Astrocyte (in vitro differentiated cells and primary cell): ENCODE measurements around the gene MEGF10. TPM values are rescaled to one million over a fixed set of nuclear protein-coding genes. Genes with fewer than 3 reads are reported as not detected.

ENCODE experiments used
- DNase-seq: peaks from one replicate; pipeline ENCODE4 v3.0.0-alpha.2; 2010; ENCODE audit warnings: low read depth
- FAIRE-seq: peaks from 2 replicates; lab custom pipeline; 2011; peaks lifted over from hg19 to GRCh38; lab: Jason Lieb, UNC
- H2AFZ ChIP-seq: 2 replicates; pipeline ENCODE4 v1.6.0; 2012; ENCODE audit warnings: low read depth, low read length, inconsistent platforms
- H3K27ac ChIP-seq: 2 replicates; pipeline ENCODE4 v1.5.1; 2011; ENCODE audit warnings: low read depth, low read length, inconsistent platforms
- H3K27me3 ChIP-seq: 2 replicates; pipeline ENCODE4 v1.6.0; 2011; ENCODE audit warnings: low read length, inconsistent platforms; ENCODE audit not compliant: insufficient read depth
- H3K36me3 ChIP-seq: 2 replicates; pipeline ENCODE4 v1.5.1; 2011; ENCODE audit warnings: low read length, inconsistent platforms; ENCODE audit not compliant: insufficient read depth
- H3K4me1 ChIP-seq: 2 replicates; pipeline ENCODE4 v1.5.1; 2011; ENCODE audit warnings: low read length, inconsistent platforms; ENCODE audit not compliant: insufficient read depth
- H3K4me2 ChIP-seq: 2 replicates; pipeline ENCODE4 v1.6.0; 2012; ENCODE audit warnings: low read length, inconsistent platforms
- H3K4me3 ChIP-seq: 2 replicates; pipeline ENCODE4 v1.5.1; 2011; ENCODE audit warnings: low read depth, mild to moderate bottlenecking, low read length, inconsistent platforms; ENCODE audit not compliant: insufficient read depth
- H3K79me2 ChIP-seq: 2 replicates; pipeline ENCODE4 v1.6.0; 2012; ENCODE audit warnings: mild to moderate bottlenecking, low read length, inconsistent platforms; ENCODE audit not compliant: insufficient read depth
- H3K9ac ChIP-seq: 2 replicates; pipeline ENCODE4 v1.6.0; 2012; ENCODE audit warnings: mild to moderate bottlenecking, low read length, inconsistent platforms
- H3K9me3 ChIP-seq: 2 replicates; pipeline ENCODE4 v1.5.1; 2012; ENCODE audit warnings: low read depth, mild to moderate bottlenecking, low read length, inconsistent platforms; ENCODE audit not compliant: insufficient read depth
- H4K20me1 ChIP-seq: 2 replicates; pipeline ENCODE4 v1.6.0; 2012; ENCODE audit warnings: low read length, inconsistent platforms; ENCODE audit not compliant: insufficient read depth
- H3K27ac Mint-ChIP-seq: one replicate; pipeline ENCODE4 v1.8.0; 2021; ENCODE audit warnings: mild to moderate bottlenecking, mixed read lengths; ENCODE audit not compliant: unreplicated experiment
- H3K27me3 Mint-ChIP-seq: one replicate; pipeline ENCODE4 v1.8.0; 2021; ENCODE audit warnings: low read depth, mixed read lengths; ENCODE audit not compliant: unreplicated experiment
- H3K36me3 Mint-ChIP-seq: one replicate; pipeline ENCODE4 v1.8.0; 2021; ENCODE audit warnings: low read depth, mixed read lengths; ENCODE audit not compliant: unreplicated experiment
- H3K4me1 Mint-ChIP-seq: one replicate; pipeline ENCODE4 v1.8.0; 2021; ENCODE audit warnings: low read depth, mixed read lengths; ENCODE audit not compliant: unreplicated experiment
- H3K4me3 Mint-ChIP-seq: one replicate; pipeline ENCODE4 v1.8.0; 2021; ENCODE audit warnings: mild to moderate bottlenecking, moderate library complexity, mixed read lengths; ENCODE audit not compliant: unreplicated experiment
- H3K9me3 Mint-ChIP-seq: one replicate; pipeline ENCODE4 v1.8.0; 2021; ENCODE audit warnings: mild to moderate bottlenecking, mixed read lengths; ENCODE audit not compliant: unreplicated experiment
- EZH2 ChIP-seq: IDR thresholded peaks from 2 replicates; pipeline ENCODE4 v1.6.1; 2012; ENCODE audit warnings: mild to moderate bottlenecking, low read length, inconsistent platforms; ENCODE audit not compliant: insufficient read depth
- total RNA-seq: library from RNA; stranded (reverse); gene quantifications from 2 replicates; pipeline ENCODE4 v1.2.1, GENCODE V29; 2021
- TF ChIP-seq, protein P1 (sequence below): IDR thresholded peaks from 2 replicates; pipeline ENCODE4 v1.5.1; 2011; ENCODE audit warnings: low read depth, mild to moderate bottlenecking, inconsistent platforms, low read length, moderate library complexity; ENCODE audit not compliant: insufficient read depth

The MEGF10 gene
- total RNA-seq, 1 donor from 2014 or later, result 15.8 TPM

- H3K4me1 Mint-ChIP-seq, result peaks cover 35% of the 10 kb centered on the region
- no peak overlapping the region for H3K4me3 Mint-ChIP-seq
- Histone ChIP-seq H2AFZ (no peak overlapping the region), H3K4me2 (no peak overlapping the region), H3K4me1 (peaks cover 9% of the 10 kb centered on the region), H3K27ac (no peak overlapping the region), H4K20me1 (no peaks in the 10 kb centered on the region), H3K9ac (no peak overlapping the region), H3K9me3 (peaks cover 2% of the 10 kb centered on the region), H3K36me3 (no peaks in the 10 kb centered on the region), H3K4me3 (no peak overlapping the region), H3K79me2 (no peaks in the 10 kb centered on the region), H3K27me3 (no peaks in the 10 kb centered on the region)
- peaks cover 2% of the 10 kb centered on the region for H3K36me3 Mint-ChIP-seq
- H3K27me3 Mint-ChIP-seq, result no peaks in the 10 kb centered on the region
- H3K27ac Mint-ChIP-seq, result no peak overlapping the region
- DNase-seq, result no peak
- H3K9me3 Mint-ChIP-seq, result peaks cover 8% of the 10 kb centered on the region
- TF ChIP-seq EZH2, result no peak
- no peak for FAIRE-seq
Observed at GRCh38 chr5:127308945-127309344, 18.3 kb downstream of the MEGF10 start.

DNA sequence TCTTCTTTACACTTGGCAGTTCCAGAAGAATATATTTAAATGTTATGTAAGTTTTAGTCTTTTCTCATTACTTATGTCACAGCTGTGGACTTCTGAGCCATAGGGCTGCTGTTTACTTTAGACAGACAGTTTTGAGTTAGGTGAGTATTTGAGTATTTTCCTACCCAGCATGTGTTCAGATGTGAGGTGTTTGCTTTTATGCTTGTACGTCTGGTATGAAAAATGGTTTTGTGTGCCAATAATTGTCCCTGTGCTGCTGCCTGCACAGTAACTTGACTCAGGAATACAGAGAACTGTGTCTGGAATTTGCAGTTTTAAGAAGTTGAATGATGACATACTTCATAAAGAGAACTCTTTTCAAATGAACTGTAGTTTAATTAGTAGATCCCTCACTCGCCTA is 20.8 kb downstream of the MEGF10 start:
- H3K4me3 Mint-ChIP-seq, result no peak overlapping the region
- Histone ChIP-seq H3K4me1 (peaks cover 9% of the 10 kb centered on the region), H3K27me3 (no peaks in the 10 kb centered on the region), H3K36me3 (no peaks in the 10 kb centered on the region), H3K9me3 (peaks cover 2% of the 10 kb centered on the region), H3K27ac (no peak overlapping the region), H3K4me2 (no peak overlapping the region), H3K4me3 (no peak overlapping the region), H3K79me2 (no peaks in the 10 kb centered on the region), H2AFZ (no peak overlapping the region), H4K20me1 (no peaks in the 10 kb centered on the region), H3K9ac (no peak overlapping the region)
- H3K9me3 Mint-ChIP-seq, result peaks cover 8% of the 10 kb centered on the region
- peaks cover 2% of the 10 kb centered on the region for H3K36me3 Mint-ChIP-seq
- FAIRE-seq (no peak), DNase-seq (no peak)
- H3K27me3 Mint-ChIP-seq, result no peaks in the 10 kb centered on the region
- peaks cover 28% of the 10 kb centered on the region for H3K4me1 Mint-ChIP-seq
- no peak for TF ChIP-seq EZH2
- TF ChIP-seq, protein P1, sequence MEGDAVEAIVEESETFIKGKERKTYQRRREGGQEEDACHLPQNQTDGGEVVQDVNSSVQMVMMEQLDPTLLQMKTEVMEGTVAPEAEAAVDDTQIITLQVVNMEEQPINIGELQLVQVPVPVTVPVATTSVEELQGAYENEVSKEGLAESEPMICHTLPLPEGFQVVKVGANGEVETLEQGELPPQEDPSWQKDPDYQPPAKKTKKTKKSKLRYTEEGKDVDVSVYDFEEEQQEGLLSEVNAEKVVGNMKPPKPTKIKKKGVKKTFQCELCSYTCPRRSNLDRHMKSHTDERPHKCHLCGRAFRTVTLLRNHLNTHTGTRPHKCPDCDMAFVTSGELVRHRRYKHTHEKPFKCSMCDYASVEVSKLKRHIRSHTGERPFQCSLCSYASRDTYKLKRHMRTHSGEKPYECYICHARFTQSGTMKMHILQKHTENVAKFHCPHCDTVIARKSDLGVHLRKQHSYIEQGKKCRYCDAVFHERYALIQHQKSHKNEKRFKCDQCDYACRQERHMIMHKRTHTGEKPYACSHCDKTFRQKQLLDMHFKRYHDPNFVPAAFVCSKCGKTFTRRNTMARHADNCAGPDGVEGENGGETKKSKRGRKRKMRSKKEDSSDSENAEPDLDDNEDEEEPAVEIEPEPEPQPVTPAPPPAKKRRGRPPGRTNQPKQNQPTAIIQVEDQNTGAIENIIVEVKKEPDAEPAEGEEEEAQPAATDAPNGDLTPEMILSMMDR, result no peak
- peak overlapping the region; percentile 1 for H3K27ac Mint-ChIP-seq

DNA sequence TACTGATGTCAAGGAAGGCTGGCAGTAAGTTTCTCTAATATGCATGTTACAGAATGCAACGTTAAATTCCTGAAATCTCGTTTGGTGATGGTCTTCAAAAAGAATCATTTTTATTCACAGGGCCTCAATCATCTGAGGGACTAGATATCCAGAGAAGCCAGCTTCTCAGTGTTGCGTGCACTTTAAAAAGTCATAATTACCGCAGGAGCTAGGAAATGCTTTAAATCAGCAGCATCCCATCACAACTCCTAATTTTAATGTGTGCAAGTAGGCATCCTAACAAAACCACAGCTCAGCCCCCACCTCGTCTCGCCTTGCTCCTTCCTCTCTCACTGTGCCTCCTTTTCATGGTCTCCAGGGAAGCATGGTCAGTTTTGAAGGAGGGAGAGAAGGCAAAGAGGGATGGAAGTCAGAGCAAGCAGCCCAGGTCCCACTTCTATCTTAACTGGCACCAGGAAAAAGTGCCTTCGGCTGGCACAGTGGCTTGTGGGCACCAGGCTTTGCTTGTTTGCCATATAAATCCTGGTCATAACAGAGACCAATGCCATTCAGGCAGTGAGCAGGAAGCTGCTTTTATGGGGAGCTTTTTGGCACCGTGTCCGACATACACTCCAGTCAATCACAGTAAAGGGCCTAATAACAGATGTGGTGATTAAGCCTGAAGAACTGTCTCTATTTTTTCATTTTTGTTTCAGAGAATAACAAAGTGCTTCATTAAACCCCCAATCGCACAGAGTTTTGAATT is 21.4 kb downstream of the MEGF10 start:
- TF ChIP-seq, protein P1, result no peak
- TF ChIP-seq EZH2, result no peak
- H3K4me1 Mint-ChIP-seq, result peaks cover 23% of the 10 kb centered on the region
- Histone ChIP-seq H3K9ac (no peak overlapping the region), H3K27me3 (no peaks in the 10 kb centered on the region), H3K79me2 (no peaks in the 10 kb centered on the region), H4K20me1 (no peaks in the 10 kb centered on the region), H3K4me3 (no peak overlapping the region), H3K9me3 (peaks cover 2% of the 10 kb centered on the region), H3K36me3 (no peaks in the 10 kb centered on the region), H3K27ac (no peak overlapping the region), H3K4me1 (peaks cover 4% of the 10 kb centered on the region), H3K4me2 (no peak overlapping the region), H2AFZ (no peak overlapping the region)
- FAIRE-seq, result no peak
- DNase-seq, result no peak
- peaks cover 8% of the 10 kb centered on the region for H3K9me3 Mint-ChIP-seq
- peaks cover 2% of the 10 kb centered on the region for H3K36me3 Mint-ChIP-seq
- no peak overlapping the region for H3K4me3 Mint-ChIP-seq
- no peaks in the 10 kb centered on the region for H3K27me3 Mint-ChIP-seq
- H3K27ac Mint-ChIP-seq, result peak overlapping the region; percentile 1
